ENCODE data around the gene GPBAR1. TPM values are rescaled to one million over a fixed set of nuclear protein-coding genes. Genes with fewer than 3 reads are reported as not detected.

The GPBAR1 gene
- total RNA-seq, 1 donor from 2014 or later = 0.92 TPM

DNA sequence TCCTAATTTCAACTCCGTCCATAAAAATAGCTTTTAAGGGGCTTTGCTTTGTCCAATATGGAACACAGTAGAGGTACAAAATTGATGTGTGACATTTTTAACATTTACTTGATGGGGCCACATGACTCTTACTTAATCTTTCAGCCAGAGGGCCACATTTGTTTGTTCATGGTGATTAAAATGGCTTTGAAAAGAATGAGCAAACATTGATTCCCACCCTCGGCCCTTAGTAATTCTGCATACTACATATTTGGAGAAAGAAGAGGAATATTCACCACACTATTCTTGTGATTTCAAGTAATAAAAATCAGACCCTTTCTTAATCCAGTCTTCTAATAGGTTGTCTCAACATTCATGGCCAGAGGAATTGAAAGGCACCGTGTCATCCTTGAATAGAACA is 26.3 kb upstream of the GPBAR1 start:
- no peak for DNase-seq (ENCODE audit: low read depth)
- TF ChIP-seq, protein P1, sequence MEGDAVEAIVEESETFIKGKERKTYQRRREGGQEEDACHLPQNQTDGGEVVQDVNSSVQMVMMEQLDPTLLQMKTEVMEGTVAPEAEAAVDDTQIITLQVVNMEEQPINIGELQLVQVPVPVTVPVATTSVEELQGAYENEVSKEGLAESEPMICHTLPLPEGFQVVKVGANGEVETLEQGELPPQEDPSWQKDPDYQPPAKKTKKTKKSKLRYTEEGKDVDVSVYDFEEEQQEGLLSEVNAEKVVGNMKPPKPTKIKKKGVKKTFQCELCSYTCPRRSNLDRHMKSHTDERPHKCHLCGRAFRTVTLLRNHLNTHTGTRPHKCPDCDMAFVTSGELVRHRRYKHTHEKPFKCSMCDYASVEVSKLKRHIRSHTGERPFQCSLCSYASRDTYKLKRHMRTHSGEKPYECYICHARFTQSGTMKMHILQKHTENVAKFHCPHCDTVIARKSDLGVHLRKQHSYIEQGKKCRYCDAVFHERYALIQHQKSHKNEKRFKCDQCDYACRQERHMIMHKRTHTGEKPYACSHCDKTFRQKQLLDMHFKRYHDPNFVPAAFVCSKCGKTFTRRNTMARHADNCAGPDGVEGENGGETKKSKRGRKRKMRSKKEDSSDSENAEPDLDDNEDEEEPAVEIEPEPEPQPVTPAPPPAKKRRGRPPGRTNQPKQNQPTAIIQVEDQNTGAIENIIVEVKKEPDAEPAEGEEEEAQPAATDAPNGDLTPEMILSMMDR (IDR thresholded peaks at IDR 0.05; ENCODE audit: insufficient read depth, low read length, poor library complexity, severe bottlenecking) = no peak
- H3K4me3 ChIP-seq (ENCODE audit: low read depth, low read length) = no peak overlapping the region
- H3K36me3 ChIP-seq (ENCODE audit: control insufficient read depth, insufficient read depth, low read length) = no peaks in the 10 kb centered on the region
- H3K27me3 ChIP-seq (ENCODE audit: control insufficient read depth, insufficient read depth, low read length) = no peaks in the 10 kb centered on the region

DNA sequence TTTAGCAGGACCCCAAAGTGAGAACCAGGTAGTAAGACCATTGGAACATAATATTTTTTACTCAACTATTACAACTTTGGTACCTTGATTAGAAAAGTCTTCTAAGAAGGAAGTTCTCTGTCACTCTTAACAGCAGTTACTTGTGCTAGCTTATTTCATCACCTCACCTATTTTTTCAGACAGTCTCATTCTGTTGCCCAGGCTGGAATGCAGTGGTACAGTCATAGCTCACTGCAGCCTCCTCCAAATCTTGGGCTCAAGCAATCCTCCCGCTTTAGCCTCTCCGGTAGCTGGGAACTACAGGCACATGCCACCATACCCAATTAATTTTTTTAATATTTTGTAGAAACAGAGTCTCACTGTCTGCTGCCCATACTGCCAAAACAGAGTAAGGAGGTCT is 25.8 kb upstream of the GPBAR1 start:
- no peak for DNase-seq (ENCODE audit: low read depth)
- Histone ChIP-seq H3K36me3 (ENCODE audit: control insufficient read depth, insufficient read depth, low read length) (no peaks in the 10 kb centered on the region), H3K4me3 (ENCODE audit: low read depth, low read length) (no peak overlapping the region), H3K27me3 (ENCODE audit: control insufficient read depth, insufficient read depth, low read length) (no peaks in the 10 kb centered on the region)
- TF ChIP-seq, protein P1 (IDR thresholded peaks at IDR 0.05; ENCODE audit: insufficient read depth, low read length, poor library complexity, severe bottlenecking) = no peak

DNA sequence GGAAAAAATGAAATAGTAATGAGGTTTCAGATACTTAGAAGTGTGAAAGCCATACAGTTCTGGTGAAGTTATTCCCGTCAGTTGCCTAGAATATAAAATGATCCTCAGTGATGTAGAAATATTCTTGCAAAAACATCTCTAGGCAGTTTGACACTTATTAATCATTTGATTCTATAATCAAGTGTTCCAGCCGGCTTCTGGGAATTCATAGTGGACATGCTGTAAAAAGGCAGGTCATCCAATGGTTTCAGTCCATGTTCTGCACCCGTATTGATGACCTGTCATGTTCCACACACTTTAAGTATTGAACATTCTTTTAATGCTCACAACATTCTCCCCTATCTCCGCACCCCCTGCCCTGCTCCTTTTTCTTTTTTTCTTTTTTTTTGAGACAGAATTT is 24.0 kb upstream of the GPBAR1 start:
- H3K4me3 ChIP-seq (ENCODE audit: low read depth, low read length) = no peak overlapping the region
- no peak for DNase-seq (ENCODE audit: low read depth)
- no peaks in the 10 kb centered on the region for H3K36me3 ChIP-seq (ENCODE audit: control insufficient read depth, insufficient read depth, low read length)
- H3K27me3 ChIP-seq (ENCODE audit: control insufficient read depth, insufficient read depth, low read length) = no peaks in the 10 kb centered on the region
- TF ChIP-seq, protein P1 (IDR thresholded peaks at IDR 0.05; ENCODE audit: insufficient read depth, low read length, poor library complexity, severe bottlenecking) = no peak

DNA sequence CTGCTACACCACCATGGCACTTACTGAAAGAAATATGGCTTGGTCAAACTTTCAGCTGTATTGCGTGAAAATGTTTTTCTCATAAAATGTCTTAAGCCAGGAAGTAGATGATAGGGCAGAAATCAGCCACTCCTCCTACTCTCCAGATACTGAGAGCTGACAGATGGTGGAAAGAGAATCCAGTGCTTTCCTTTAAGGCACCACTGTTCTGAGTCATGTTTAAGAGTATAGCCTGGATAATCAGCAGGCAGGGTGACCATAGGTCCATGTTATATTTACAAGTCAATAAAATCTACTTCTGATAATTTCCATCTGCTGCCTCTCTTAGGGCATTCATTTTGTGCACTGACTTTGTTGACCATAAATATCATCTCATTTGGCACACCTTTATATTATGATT is 21.9 kb upstream of the GPBAR1 start:
- no peak for DNase-seq (ENCODE audit: low read depth)
- Histone ChIP-seq H3K36me3 (ENCODE audit: control insufficient read depth, insufficient read depth, low read length) (no peaks in the 10 kb centered on the region), H3K4me3 (ENCODE audit: low read depth, low read length) (no peak overlapping the region), H3K27me3 (ENCODE audit: control insufficient read depth, insufficient read depth, low read length) (no peaks in the 10 kb centered on the region)
- TF ChIP-seq, protein P1 (IDR thresholded peaks at IDR 0.05; ENCODE audit: insufficient read depth, low read length, poor library complexity, severe bottlenecking) = no peak

DNA sequence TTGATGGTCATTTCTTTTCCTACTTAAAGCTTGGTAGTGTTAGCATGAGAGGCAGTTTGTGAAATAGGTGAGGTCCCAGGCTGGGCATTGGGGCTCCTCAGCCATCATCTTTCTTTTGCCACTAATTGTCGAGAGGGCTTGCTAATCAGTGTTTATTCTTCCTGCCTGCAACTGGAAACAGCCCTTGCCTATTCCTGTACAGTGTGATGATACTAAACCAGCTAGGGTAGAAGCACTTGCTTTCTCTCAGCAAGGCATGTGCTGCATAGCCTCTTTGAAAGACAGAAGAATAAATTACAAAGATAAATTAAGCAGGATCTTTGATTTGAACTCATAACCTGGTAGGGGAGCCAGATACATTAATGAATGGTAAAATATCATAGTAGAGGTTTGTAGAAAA is 16.6 kb upstream of the GPBAR1 start:
- TF ChIP-seq, protein P1 (IDR thresholded peaks at IDR 0.05; ENCODE audit: insufficient read depth, low read length, poor library complexity, severe bottlenecking) = no peak
- H3K27me3 ChIP-seq (ENCODE audit: control insufficient read depth, insufficient read depth, low read length) = no peaks in the 10 kb centered on the region
- DNase-seq (ENCODE audit: low read depth) = no peak
- no peak overlapping the region for H3K4me3 ChIP-seq (ENCODE audit: low read depth, low read length)
- peaks cover 4% of the 10 kb centered on the region for H3K36me3 ChIP-seq (ENCODE audit: control insufficient read depth, insufficient read depth, low read length)

DNA sequence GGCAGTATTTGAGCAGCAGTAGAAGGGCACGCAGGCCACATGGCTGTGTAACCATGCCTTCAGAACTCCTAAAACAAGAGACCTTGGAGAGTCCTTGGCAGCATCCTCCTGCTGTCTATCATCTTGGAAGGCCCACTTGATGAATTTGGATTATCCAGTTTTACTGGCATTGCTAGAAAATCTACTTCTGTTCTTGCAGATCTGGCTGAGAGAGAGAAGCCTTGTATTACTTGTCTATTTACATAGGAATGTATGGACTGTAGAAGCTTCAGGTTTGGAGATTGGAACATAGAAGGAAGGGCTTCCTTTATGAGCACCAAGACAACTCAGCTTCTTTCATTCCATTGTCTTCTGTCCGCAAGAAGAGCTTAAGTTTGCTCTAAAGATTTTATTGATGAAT is 16.1 kb upstream of the GPBAR1 start:
- peaks cover 4% of the 10 kb centered on the region for H3K36me3 ChIP-seq (ENCODE audit: control insufficient read depth, insufficient read depth, low read length)

More for the DNA sequence above, 16.1 kb upstream of the GPBAR1 start:
- TF ChIP-seq, protein P1 (IDR thresholded peaks at IDR 0.05; ENCODE audit: insufficient read depth, low read length, poor library complexity, severe bottlenecking) = no peak
- Histone ChIP-seq H3K4me3 (ENCODE audit: low read depth, low read length) (no peak overlapping the region), H3K27me3 (ENCODE audit: control insufficient read depth, insufficient read depth, low read length) (no peaks in the 10 kb centered on the region)
- no peak for DNase-seq (ENCODE audit: low read depth)
